HG03342 (cell line): Measurements from ENCODE around the gene SLC45A1.

Source experiments
- ATAC-seq: cut with Tn5 transposase; IDR thresholded peaks from one replicate; pipeline ENCODE4 v1.9.1; 2021; ENCODE audit warnings: mild to moderate bottlenecking, moderate library complexity; ENCODE audit not compliant: unreplicated experiment

The SLC45A1 gene

DNA sequence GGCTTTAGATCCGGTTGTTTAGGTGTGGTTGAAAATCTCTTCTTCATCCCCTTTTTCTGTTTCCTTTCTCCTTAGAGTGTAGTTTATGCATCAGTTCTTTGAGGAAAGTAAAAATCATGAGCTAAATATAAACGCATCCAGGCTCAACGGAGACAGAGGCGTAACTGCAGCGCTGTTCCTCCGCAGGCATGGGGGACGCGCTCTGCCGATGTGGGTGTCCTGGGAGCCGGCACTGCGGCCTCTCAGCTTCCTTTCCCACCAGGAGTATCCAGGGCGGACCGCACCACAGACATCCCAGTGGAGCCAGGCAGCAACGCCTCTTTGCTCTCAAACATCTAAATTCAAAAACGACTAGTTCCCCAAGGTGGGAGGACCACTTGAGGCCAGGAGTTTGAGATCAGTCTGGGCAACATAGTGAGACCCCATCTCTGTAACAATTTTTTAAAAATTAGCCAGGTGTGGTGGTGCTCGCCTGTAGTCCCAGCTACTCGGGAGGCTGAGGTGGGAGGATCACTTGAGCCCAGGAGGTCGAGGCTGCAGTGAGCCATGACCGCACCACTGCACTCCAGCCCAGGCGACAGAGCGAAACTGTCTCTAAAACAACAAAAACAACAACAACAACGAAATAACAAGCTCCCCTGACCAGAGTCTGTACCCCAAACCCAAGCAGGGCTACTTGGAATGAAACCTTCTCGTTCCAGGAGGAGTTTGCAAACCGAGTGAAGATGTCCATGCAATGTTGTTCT lies 16.4 kb downstream of the SLC45A1 start:
- ATAC-seq = no peak

DNA sequence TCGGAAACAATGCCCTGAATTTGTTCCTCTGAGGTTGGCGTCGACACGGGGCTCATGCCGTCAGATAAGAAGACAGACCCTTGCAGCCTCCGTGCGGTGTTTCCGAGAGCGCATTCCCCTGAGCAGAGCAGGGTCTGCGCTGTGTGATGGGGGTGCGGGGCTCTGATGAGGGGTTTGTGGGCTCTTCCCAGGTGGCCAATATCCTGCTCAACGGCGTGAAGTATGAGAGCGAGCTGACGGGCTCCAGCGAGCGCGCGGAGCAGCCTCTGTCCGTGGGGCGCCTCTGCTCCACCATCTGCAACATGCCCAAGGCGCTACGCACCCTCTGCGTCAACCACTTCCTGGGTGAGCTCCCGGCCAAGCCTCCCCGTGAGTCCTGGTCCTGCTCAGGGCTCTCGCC lies 17.3 kb downstream of the SLC45A1 start:
- no peak for ATAC-seq

GRCh38 chr1:8337776-8338525 lies 20.0 kb downstream of the SLC45A1 start:
- no peak for ATAC-seq

DNA sequence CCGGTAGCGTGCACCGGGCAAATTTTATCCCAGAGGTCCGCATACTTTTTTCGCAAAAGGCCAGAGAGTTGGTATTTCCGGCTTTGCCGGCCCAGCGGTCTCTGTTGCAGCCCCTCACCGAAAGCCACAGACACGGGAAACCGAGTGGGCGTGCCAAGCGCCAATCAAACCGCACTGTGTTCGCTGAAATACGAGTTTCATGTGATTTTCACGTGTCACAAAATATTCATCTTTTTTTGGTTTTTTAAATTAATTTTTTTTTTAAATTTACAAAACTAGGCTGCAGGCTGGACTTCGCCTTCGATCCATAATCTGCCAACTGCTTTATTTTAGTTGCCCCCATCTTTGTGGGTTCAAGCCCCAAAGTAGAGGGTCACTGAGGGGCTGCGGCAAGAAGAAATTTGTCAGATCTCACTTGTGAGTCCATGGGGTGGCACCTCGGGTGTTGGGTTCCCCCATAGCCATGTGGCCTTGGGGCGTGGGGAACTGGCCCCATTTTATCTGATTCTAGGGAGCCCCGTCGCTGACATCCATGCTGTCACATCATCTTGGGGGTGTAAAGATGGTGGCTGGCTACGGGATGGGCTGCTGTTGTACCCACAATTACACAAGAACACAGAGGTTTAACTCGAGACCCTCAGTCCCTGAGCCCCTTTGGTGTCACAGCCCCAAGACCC lies 20.8 kb downstream of the SLC45A1 start:
- ATAC-seq = no peak

GRCh38 chr1:8339203-8339600 lies 21.3 kb downstream of the SLC45A1 start:
- no peak for ATAC-seq

- ATAC-seq = no peak
Measured at GRCh38 chr1:8340448-8340847, 22.5 kb downstream of the SLC45A1 start.

DNA sequence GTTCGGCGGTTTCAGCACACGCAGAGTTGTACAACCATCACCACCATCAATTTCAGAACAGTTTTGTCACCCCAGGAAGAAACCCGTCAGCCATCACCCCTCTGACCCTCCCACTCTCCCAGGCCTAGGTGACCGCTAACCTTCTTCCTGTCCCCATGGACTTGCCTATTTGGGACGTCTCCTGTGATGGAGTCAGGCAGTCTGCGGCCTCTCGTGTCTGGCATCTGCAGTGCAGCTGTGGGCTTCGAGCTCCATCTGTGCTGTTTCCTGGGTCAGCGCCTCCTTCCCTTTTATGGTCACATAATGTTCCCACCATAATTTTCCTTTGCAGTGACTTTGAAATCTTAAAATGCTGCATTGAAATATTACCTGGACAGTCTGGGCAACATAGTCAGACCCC lies 24.4 kb downstream of the SLC45A1 start:
- no peak for ATAC-seq

DNA sequence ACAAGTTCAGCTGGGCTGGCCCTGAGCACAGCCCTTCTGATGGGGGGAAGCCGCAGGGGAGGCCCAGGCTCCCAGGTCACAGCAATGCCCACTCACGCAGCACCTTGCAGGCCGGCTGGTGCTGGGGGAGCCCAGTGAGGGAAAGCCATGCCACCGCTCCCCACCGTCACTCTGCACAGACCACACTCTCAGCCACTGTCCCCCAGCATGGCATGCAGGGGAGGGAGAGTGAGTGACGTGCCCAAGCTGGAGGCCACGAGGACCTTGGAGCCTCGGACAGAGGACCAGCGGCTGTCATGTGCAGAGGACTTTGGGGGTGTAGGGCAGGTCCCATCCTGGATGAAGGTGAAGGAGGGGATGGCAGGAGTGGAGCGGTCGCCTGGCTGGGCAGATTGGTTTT lies 25.1 kb downstream of the SLC45A1 start:
- no peak for ATAC-seq

GRCh38 chr1:8343464-8344001 lies 25.6 kb downstream of the SLC45A1 start:
- no peak for ATAC-seq

GRCh38 chr1:8344893-8345507 lies 27.1 kb downstream of the SLC45A1 start:
- ATAC-seq = no peak

- no peak for ATAC-seq
Measured at GRCh38 chr1:8345621-8346415, 27.9 kb downstream of the SLC45A1 start.

- ATAC-seq = no peak
Measured at GRCh38 chr1:8347635-8348034, 29.7 kb downstream of the SLC45A1 start.

- ATAC-seq = no peak
Measured at GRCh38 chr1:8348047-8348776, 30.3 kb downstream of the SLC45A1 start.

- no peak for ATAC-seq
Measured at GRCh38 chr1:8348777-8349472, 31.0 kb downstream of the SLC45A1 start.

DNA sequence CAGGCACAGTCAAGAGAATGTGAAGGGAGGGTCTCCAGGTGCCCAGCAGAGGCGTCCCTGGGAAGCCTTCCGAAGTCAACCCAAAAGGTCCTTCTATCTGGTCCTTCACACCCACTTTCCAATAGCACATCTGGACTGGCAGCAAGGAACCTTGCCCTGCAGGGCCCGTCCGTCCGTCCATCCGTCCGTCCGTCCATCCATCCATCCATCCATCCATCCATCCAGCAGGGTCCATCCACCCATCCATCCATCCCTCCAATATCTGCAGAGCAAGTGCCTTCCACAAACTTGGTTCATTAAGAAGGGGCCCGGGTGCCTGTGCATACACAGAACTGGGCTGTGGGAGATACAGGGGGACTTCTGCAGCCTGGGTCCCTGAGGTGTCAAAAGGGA lies 31.6 kb downstream of the SLC45A1 start:
- ATAC-seq = no peak

DNA sequence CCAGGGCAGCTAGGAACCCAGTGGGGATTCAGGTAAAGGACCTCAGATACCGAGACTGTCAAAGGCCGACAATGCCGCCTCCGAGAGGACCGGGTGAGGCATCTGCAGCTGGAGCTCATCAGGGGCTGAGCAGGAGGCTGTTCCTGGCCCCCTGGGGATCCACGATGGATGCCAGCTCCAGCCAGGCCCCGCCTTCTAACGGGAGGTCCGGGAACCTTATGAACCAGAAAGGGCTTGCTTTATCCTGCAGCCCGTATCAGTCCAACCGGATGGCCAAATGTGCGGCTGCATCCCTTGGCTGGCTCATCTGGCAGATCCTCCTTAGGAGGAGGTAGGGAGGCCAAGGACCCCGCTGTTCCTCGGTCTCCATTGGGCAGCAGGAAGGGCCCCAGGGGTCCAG lies 32.0 kb downstream of the SLC45A1 start:
- ATAC-seq = no peak

DNA sequence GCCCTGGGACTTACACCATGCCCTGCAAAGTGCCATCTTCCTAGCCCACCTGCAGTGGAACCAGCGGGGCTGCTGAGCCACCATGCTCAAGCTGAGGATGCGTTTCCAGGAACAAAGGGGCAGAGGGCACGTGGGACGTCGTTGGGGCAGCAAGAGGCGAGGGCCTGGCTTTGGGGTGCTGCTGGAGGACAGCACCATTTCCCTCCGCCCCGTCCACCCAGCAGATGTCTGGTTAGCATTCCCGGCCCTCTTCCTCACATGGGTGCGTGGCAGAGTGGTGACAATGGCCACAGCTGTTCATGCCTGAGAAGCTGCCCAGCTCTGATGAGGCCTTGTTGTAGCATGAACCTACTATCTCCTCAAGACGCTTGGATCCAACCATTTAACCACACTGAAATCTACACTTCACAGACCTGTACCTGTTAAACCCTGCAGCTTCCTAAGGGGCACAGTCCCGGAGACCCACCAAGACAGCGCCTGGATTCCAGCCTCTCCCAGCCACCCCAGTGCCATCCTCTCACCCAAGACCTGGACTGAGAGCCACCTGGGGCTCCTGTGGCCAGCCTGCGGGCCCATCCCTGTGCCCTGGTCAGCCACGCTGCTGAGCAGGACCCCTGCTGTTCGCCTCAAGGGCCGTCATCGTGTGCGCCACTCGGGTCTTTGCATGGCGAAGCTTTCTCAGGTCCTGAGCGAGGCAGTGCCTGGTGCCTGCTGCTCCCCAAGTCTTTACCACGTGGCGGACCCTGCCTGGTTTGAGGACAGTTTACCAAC lies 33.2 kb downstream of the SLC45A1 start:
- no peak for ATAC-seq

DNA sequence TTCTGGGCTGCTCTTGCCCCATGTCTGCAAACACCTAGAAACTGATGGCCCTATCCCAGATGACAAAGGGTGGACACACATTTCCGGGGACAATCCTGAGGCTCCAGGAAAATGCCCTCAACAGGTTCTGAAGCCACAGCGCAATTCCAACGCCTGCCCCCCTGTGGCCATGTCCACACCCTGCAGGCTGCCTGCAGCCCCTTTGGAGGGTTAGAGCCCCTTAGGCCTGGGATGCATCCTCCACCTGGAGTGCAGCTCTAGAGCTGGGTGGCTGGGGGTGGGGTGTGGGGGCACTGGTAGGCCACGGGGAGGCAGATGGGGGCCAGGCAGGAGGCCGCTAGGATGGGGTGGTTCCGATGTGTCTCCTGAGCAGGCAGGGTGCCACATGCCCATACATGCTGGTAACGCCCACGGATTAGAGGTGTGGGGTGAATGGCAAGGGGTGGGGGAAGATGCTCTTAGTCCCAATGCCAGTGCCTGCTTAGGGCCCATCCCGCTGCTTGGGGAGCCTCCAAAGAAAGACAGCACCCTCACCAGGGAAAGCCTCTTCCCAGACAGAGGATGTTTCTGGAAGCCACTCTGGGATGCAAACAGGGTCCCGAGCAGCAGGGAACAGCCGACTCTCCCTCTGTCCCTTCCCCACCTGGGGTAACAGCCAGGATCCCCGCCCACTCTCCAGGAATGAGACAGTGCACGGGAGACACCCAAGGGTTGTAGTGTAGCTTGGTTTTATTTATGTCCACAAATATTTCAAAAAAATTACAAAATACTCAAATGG lies 34.0 kb downstream of the SLC45A1 start:
- no peak for ATAC-seq
